Caco-2 (cell line): Measurements from ENCODE around the gene BACH2. TPM values are rescaled to one million over a fixed set of nuclear protein-coding genes. Genes with fewer than 3 reads are reported as not detected.

Experiments
- BruUV-seq: library from RNA; stranded (reverse); fragments of 400-500 nt; replicated peaks from 2 replicates; lab custom pipeline; 2021; lab: Mats Ljungman, UMichigan
- CTCF ChIA-PET: fragments of 300-600 bp; sonication (Branson Sonifier 250); formaldehyde crosslinking; loops from one replicate; lab custom pipeline; 2022; ENCODE audit warnings: antibody characterized with exemption; lab: Charles Lee
- POLR2A ChIA-PET: fragments of 300-600 bp; sonication (Branson Sonifier 250); formaldehyde crosslinking; loops from one replicate; lab custom pipeline; 2022; ENCODE audit warnings: antibody characterized with exemption; lab: Charles Lee
- DNase-seq, 2 experiments: peaks; one replicate each; pipeline versions ENCODE4 v3.0.0 to v3.0.0-alpha.2; 2020 to 2022
- H3K27me3 ChIP-seq: replicated peaks from 2 replicates; pipeline ENCODE4 v1.6.0; 2011; ENCODE audit warnings: low read length; ENCODE audit not compliant: control insufficient read depth, insufficient read depth
- H3K36me3 ChIP-seq: 2 replicates; pipeline ENCODE4 v1.5.1; 2011; ENCODE audit warnings: low read length; ENCODE audit not compliant: control insufficient read depth, insufficient read depth
- H3K4me1 ChIP-seq: fragments of 250-450 bp; sonication (Bioruptor Pico); 2 replicates; pipeline ENCODE4 v1.5.1; 2020; ENCODE audit warnings: mild to moderate bottlenecking
- H3K4me3 ChIP-seq: 2 replicates; pipeline ENCODE4 v1.5.1; 2011; ENCODE audit warnings: low read depth, mild to moderate bottlenecking, control low read depth, low read length
- H3K9me3 ChIP-seq: fragments of 250-450 bp; sonication (Bioruptor Pico); 2 replicates; pipeline ENCODE4 v1.5.1; 2020; ENCODE audit warnings: mild to moderate bottlenecking, moderate library complexity
- H3K27ac Mint-ChIP-seq: one replicate; pipeline ENCODE4 v1.8.0; 2022; ENCODE audit warnings: mixed read lengths; ENCODE audit not compliant: unreplicated experiment
- H3K27me3 Mint-ChIP-seq: one replicate; pipeline ENCODE4 v1.8.0; 2022; ENCODE audit warnings: mixed read lengths; ENCODE audit not compliant: insufficient read depth, unreplicated experiment
- H3K36me3 Mint-ChIP-seq: one replicate; pipeline ENCODE4 v1.8.0; 2022; ENCODE audit warnings: mild to moderate bottlenecking, mixed read lengths; ENCODE audit not compliant: insufficient read depth, unreplicated experiment
- H3K4me1 Mint-ChIP-seq: one replicate; pipeline ENCODE4 v1.8.0; 2022; ENCODE audit warnings: low read depth, mixed read lengths; ENCODE audit not compliant: unreplicated experiment
- H3K4me3 Mint-ChIP-seq: one replicate; pipeline ENCODE4 v1.8.0; 2022; ENCODE audit warnings: mild to moderate bottlenecking, moderate library complexity, mixed read lengths; ENCODE audit not compliant: unreplicated experiment
- H3K9me3 Mint-ChIP-seq: one replicate; pipeline ENCODE4 v1.8.0; 2022; ENCODE audit warnings: mixed read lengths; ENCODE audit not compliant: unreplicated experiment
- CTCF ChIP-seq, 2 experiments: fragments of 200-600 bp in 1 of 2; IDR thresholded peaks; 1 replicate in 1 of 2; 2 replicates in 1 of 2; pipeline versions ENCODE4 v1.5.1 to v1.8.0; 2011 to 2022; ENCODE audit warnings: antibody characterized with exemption in 1 of 2, control low read depth in 1 of 2, inconsistent platforms in 1 of 2, low read depth in 1 of 2, low read length in 1 of 2, mild to moderate bottlenecking in 1 of 2, moderate library complexity in 1 of 2; ENCODE audit not compliant: insufficient read depth in 1 of 2, severe bottlenecking in 1 of 2, unreplicated experiment in 1 of 2
- intact Hi-C: fragments of 100-400 bp; cut with micrococcal nuclease; formaldehyde crosslinking; loops from one replicate; pipeline ENCODE4 v1.10.0; 2022; ENCODE audit not compliant: unreplicated experiment
- total RNA-seq: library from RNA; stranded (reverse); gene quantifications from 2 replicates; pipeline ENCODE4 v1.2.3, GENCODE V29; 2022

Gene BACH2
- total RNA-seq, 1 experiment from 2014 or later = 0.43 TPM

GRCh38 chr6:90079560-90080490, 216.8 kb downstream of the BACH2 start:
- no peaks in the 10 kb centered on the region for H3K36me3 ChIP-seq
- Mint-ChIP-seq H3K9me3 (no peaks in the 10 kb centered on the region), H3K36me3 (no peaks in the 10 kb centered on the region), H3K4me1 (no peaks in the 10 kb centered on the region), H3K27me3 (peaks cover 29% of the 10 kb centered on the region), H3K27ac (no peak overlapping the region), H3K4me3 (no peak overlapping the region)
- no peaks in the 10 kb centered on the region for H3K4me1 ChIP-seq
- no peaks in the 10 kb centered on the region for H3K27me3 ChIP-seq
- no peak for TF ChIP-seq CTCF (IDR thresholded peaks at IDR 0.05; ENCODE audit: insufficient read depth in 1 of 2, low read depth in 1 of 2, low read length in 1 of 2, severe bottlenecking in 1 of 2, unreplicated experiment in 1 of 2)
- CTCF ChIA-PET = no interaction called here
- BruUV-seq = no TSS peak
- DNase-seq = no peak
- no peaks in the 10 kb centered on the region for H3K9me3 ChIP-seq
- no peak overlapping the region for H3K4me3 ChIP-seq
- intact Hi-C loops = loop anchor here (10.0 kb wide), 1 partner anchor 395 kb away; no protein-coding TSS in a partner anchor
- POLR2A ChIA-PET = no interaction called here

GRCh38 chr6:90078513-90079289, 217.9 kb downstream of the BACH2 start:
- ChIA-PET POLR2A (no interaction called here), CTCF (no interaction called here)
- no peaks in the 10 kb centered on the region for H3K36me3 Mint-ChIP-seq
- Histone ChIP-seq H3K4me3 (no peak overlapping the region), H3K9me3 (no peaks in the 10 kb centered on the region), H3K27me3 (no peaks in the 10 kb centered on the region), H3K36me3 (no peaks in the 10 kb centered on the region), H3K4me1 (no peaks in the 10 kb centered on the region)
- H3K27ac Mint-ChIP-seq = no peak overlapping the region
- peaks cover 36% of the 10 kb centered on the region for H3K27me3 Mint-ChIP-seq
- no peak overlapping the region for H3K4me3 Mint-ChIP-seq
- intact Hi-C loops = no loop called here
- TF ChIP-seq CTCF (IDR thresholded peaks at IDR 0.05; ENCODE audit: insufficient read depth in 1 of 2, low read depth in 1 of 2, low read length in 1 of 2, severe bottlenecking in 1 of 2, unreplicated experiment in 1 of 2) = no peak
- no TSS peak for BruUV-seq
- no peaks in the 10 kb centered on the region for H3K9me3 Mint-ChIP-seq
- H3K4me1 Mint-ChIP-seq = no peaks in the 10 kb centered on the region
- no peak for DNase-seq
